Chondrocyte (in vitro differentiated cells): ENCODE results near the gene FCER2. TPM values are rescaled to one million over a fixed set of nuclear protein-coding genes. Genes with fewer than 3 reads are reported as not detected.

Experiments
- DNase-seq: peaks from one replicate; pipeline ENCODE4 v3.0.0; 2021; ENCODE audit warnings: mixed read lengths, low spot score
- H3K27ac Mint-ChIP-seq: one replicate; pipeline ENCODE4 v1.8.0; 2021; ENCODE audit warnings: mild to moderate bottlenecking, moderate library complexity, mixed read lengths; ENCODE audit not compliant: unreplicated experiment
- H3K27me3 Mint-ChIP-seq: 2 replicates; pipeline ENCODE4 v1.8.0; 2021; ENCODE audit warnings: low read depth, mixed read lengths
- H3K36me3 Mint-ChIP-seq: 2 replicates; pipeline ENCODE4 v1.8.0; 2021; ENCODE audit warnings: low read depth, mixed read lengths
- H3K4me1 Mint-ChIP-seq: 2 replicates; pipeline ENCODE4 v1.8.0; 2021; ENCODE audit warnings: low read depth, mild to moderate bottlenecking, mixed read lengths
- H3K4me3 Mint-ChIP-seq: one replicate; pipeline ENCODE4 v1.8.0; 2021; ENCODE audit warnings: mild to moderate bottlenecking, moderate library complexity, mixed read lengths; ENCODE audit not compliant: unreplicated experiment
- H3K9me3 Mint-ChIP-seq: 2 replicates; pipeline ENCODE4 v1.8.0; 2021; ENCODE audit warnings: low read depth, mixed read lengths
- total RNA-seq: library from RNA; stranded (reverse); gene quantifications from 3 replicates; pipeline ENCODE4 v1.2.1, GENCODE V29; 2021
- TF ChIP-seq, protein P1 (sequence below): fragments of 200-600 bp; sonication (generic); IDR thresholded peaks from 2 replicates; pipeline ENCODE4 v1.5.0; 2021; ENCODE audit warnings: antibody characterized with exemption, mild to moderate bottlenecking, moderate library complexity

Gene FCER2
- total RNA-seq, 1 donor from 2014 or later: not detected

DNA sequence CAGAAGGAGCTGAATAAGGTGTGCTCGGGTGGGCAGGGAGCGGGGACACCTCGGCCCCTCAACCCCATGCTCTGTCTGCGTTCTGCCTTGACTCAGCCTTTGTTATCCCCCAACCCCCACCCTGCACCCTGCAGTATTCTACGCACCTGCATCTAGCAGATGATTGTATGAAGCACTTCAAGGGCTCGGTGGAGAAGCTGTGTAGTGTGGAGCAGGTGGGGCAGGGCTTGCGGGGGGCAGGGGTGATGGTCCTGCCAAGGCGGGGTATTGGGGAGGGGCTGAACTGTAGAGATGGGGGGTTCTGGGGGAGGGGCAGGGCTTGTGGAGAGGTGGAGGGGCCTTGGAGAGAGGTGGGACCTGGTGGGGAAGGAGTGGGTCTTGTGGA, 58.9 kb downstream of the FCER2 start:
- no peak overlapping the region for H3K4me3 Mint-ChIP-seq
- no peaks in the 10 kb centered on the region for H3K36me3 Mint-ChIP-seq
- no peak overlapping the region for H3K27ac Mint-ChIP-seq
- no peaks in the 10 kb centered on the region for H3K9me3 Mint-ChIP-seq
- H3K27me3 Mint-ChIP-seq: peaks cover 7% of the 10 kb centered on the region
- TF ChIP-seq, protein P1, sequence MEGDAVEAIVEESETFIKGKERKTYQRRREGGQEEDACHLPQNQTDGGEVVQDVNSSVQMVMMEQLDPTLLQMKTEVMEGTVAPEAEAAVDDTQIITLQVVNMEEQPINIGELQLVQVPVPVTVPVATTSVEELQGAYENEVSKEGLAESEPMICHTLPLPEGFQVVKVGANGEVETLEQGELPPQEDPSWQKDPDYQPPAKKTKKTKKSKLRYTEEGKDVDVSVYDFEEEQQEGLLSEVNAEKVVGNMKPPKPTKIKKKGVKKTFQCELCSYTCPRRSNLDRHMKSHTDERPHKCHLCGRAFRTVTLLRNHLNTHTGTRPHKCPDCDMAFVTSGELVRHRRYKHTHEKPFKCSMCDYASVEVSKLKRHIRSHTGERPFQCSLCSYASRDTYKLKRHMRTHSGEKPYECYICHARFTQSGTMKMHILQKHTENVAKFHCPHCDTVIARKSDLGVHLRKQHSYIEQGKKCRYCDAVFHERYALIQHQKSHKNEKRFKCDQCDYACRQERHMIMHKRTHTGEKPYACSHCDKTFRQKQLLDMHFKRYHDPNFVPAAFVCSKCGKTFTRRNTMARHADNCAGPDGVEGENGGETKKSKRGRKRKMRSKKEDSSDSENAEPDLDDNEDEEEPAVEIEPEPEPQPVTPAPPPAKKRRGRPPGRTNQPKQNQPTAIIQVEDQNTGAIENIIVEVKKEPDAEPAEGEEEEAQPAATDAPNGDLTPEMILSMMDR: no peak
- no peaks in the 10 kb centered on the region for H3K4me1 Mint-ChIP-seq
- DNase-seq: no peak

DNA sequence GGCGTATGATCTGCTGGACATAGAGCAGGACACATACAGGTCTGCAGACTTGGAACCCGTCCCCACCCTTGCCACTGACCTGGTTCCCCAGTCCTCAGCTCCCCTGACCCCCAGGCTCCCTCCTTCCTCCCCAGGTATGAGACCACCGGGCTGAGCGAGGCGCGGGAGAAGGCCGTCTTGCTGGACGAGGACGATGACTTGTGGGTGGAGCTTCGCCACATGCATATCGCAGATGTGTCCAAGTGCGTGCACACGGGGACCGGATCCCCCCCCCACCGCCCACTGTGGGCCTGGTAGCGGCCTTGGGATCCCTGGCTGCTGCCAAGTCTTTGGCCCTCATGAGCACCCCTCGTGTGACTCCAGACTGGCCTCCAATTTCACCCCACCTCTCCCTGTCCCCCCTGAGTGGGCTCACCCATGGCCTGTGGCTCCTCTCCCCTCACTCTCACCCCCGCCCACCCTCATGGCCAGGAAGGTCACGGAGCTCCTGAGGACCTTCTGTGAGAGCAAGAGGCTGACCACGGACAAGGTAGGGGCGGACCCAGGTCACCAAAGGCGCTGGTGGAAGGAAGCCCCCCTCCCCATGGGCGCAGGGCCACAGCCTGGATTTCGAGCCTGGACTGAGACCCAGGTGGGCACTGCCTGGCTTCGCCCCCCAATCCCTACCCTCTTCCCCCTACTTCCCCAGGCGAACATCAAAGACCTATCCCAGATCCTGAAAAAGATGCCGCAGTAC, 59.5 kb downstream of the FCER2 start:
- TF ChIP-seq, protein P1: no peak
- H3K4me3 Mint-ChIP-seq: no peak overlapping the region

DNA sequence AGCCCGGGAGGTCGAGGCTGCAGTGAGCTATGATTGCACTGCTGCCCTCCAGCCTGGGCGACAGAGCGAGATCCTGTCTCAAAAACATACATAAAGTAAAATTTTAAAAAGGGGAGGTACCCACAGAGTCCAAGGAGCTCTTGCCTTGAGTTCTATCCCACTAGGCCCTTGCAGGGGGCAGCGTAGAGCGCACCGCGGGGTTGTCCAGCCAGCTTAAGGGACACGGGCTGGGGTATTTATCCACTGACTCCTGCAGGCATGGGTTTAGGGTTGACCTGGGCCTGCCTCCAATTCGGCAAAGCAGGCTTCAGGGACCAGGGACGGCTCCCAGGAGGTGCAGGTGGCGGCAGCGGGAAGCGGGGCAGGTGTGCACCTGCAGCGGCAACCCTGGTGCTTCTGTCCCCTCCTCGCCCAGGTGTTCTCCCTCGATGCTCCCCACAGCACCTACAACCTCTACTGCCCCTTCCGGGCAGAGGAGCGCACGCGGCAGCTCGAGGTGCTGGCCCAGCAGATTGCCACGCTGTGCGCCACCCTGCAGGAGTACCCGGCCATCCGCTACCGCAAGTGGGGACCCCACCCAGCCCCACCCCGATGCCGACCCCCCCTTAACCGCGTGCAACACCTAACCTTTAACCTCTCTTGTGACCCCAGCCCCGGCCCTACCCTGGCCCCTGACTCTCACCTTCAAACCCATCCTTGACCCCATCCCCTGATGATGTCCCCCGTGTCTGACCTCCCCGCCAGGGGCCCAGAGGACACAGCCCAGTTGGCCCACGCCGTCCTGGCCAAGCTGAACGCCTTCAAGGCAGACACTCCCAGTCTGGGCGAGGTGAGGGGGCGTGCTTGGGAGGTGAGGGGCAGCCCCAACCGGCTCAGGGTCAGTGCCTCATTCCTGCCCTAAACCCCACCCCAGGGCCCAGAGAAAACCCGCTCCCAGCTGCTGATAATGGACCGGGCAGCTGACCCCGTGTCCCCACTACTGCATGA, 60.3 kb downstream of the FCER2 start:
- no peak overlapping the region for H3K4me3 Mint-ChIP-seq
- no peak for DNase-seq
- no peaks in the 10 kb centered on the region for H3K4me1 Mint-ChIP-seq
- TF ChIP-seq, protein P1: peak; percentile 27
- H3K36me3 Mint-ChIP-seq: no peaks in the 10 kb centered on the region
- no peaks in the 10 kb centered on the region for H3K9me3 Mint-ChIP-seq
- no peak overlapping the region for H3K27ac Mint-ChIP-seq
- H3K27me3 Mint-ChIP-seq: peaks cover 13% of the 10 kb centered on the region

More for the DNA sequence above, 59.5 kb downstream of the FCER2 start:
- no peak overlapping the region for H3K27ac Mint-ChIP-seq
- H3K9me3 Mint-ChIP-seq: no peaks in the 10 kb centered on the region
- peaks cover 11% of the 10 kb centered on the region for H3K27me3 Mint-ChIP-seq
- no peaks in the 10 kb centered on the region for H3K4me1 Mint-ChIP-seq
- no peak for DNase-seq
- no peaks in the 10 kb centered on the region for H3K36me3 Mint-ChIP-seq

DNA sequence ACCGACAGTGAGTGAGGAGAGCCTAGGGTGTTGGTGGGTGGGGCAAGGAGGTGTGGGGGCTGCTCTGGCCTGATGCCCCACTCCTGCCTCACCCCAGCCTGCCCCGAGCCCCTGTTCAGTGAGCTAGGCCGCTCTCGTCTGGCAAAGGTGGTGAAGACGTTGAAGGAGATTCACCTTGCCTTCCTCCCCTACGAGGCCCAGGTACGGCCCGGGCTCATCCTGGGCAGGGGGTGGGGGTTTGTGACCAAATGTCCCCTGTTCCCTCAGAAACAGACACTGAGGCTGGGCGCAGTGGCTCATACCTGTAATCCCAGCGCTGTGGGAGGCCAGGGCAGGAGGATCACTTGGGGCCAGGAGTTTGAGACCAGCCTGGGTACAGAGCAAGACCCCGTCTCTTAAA, 61.1 kb downstream of the FCER2 start:
- DNase-seq: no peak
- no peaks in the 10 kb centered on the region for H3K4me1 Mint-ChIP-seq
- no peak overlapping the region for H3K27ac Mint-ChIP-seq
- peaks cover 19% of the 10 kb centered on the region for H3K27me3 Mint-ChIP-seq
- H3K36me3 Mint-ChIP-seq: no peaks in the 10 kb centered on the region
- no peak overlapping the region for H3K4me3 Mint-ChIP-seq
- no peaks in the 10 kb centered on the region for H3K9me3 Mint-ChIP-seq
- TF ChIP-seq, protein P1: no peak

DNA sequence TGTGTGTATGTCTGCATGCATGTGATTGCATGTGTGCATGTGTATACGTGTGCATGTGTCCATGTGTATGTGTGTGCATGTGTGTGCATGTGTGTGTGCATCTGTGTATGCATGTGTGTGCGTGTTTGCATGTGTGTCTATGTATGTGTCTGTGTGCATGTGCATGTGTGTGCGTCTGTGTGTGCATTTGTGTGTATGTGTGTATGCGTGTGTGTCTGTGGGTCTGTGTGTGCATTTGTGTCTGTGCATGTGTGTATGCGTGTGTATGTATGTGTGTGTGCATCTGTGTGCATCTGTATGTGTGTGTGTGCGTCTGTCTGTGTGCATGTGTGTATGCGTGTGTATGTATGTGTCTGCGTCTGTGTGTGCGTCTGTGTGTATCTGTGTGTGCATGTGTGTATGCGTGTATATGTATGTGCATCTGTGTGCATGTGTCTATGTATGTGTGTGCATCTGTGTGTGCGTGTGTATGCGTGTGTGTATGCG, 62.0 kb downstream of the FCER2 start:
- H3K9me3 Mint-ChIP-seq: no peaks in the 10 kb centered on the region
- H3K4me3 Mint-ChIP-seq: no peak overlapping the region
- H3K4me1 Mint-ChIP-seq: no peaks in the 10 kb centered on the region
- TF ChIP-seq, protein P1: no peak
- peaks cover 21% of the 10 kb centered on the region for H3K27me3 Mint-ChIP-seq
- H3K27ac Mint-ChIP-seq: no peak overlapping the region
- H3K36me3 Mint-ChIP-seq: no peaks in the 10 kb centered on the region
- DNase-seq: no peak
